IPS-15b (cell line): Measurements from ENCODE around the gene SUCLG2.

Source experiments
- H3K27me3 ChIP-seq: one replicate; pipeline ENCODE4 v1.6.1; 2013; ENCODE audit warnings: low read length; ENCODE audit not compliant: control insufficient read depth, insufficient read depth
- H3K36me3 ChIP-seq: one replicate; pipeline ENCODE4 v1.6.1; 2013; ENCODE audit warnings: low read length; ENCODE audit not compliant: control insufficient read depth, insufficient read depth
- H3K4me1 ChIP-seq: one replicate; pipeline ENCODE4 v1.6.1; 2013; ENCODE audit warnings: mild to moderate bottlenecking, low read length; ENCODE audit not compliant: control insufficient read depth, insufficient read depth
- H3K4me3 ChIP-seq: one replicate; pipeline ENCODE4 v1.5.1; 2013; ENCODE audit warnings: low read depth, low read length
- H3K9ac ChIP-seq: one replicate; pipeline ENCODE4 v1.6.1; 2013; ENCODE audit warnings: low read depth, mild to moderate bottlenecking, low read length
- H3K9me3 ChIP-seq: one replicate; pipeline ENCODE4 v1.6.1; 2013; ENCODE audit warnings: mild to moderate bottlenecking, low read length; ENCODE audit not compliant: control insufficient read depth, insufficient read depth

SUCLG2 gene

GRCh38 chr3:67524046-67524445 lies 130.4 kb downstream of the SUCLG2 start:
- Histone ChIP-seq H3K9ac (no peak overlapping the region), H3K9me3 (no peaks in the 10 kb centered on the region), H3K4me1 (no peaks in the 10 kb centered on the region), H3K27me3 (no peaks in the 10 kb centered on the region), H3K4me3 (no peak overlapping the region), H3K36me3 (no peaks in the 10 kb centered on the region)

DNA sequence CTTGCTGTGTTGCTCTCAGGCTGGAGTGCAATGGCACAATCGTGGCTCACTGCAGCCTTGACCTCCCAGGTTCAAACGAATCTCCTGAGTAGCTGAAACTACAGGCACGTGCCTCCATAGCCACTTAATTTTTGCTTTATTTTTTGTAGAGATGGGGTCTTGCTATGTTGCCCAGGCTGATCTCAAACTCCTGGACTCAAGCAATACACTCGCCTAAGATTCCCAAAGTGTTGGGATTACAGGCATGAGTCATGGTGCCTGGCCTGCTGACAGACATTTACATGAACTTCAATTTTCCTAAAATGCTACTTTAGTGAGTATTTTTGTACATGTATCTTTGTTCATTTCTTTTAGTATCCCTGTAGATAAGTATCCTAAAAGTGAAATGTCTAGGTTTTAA lies 132.3 kb downstream of the SUCLG2 start:
- no peaks in the 10 kb centered on the region for H3K36me3 ChIP-seq
- no peaks in the 10 kb centered on the region for H3K4me1 ChIP-seq
- H3K27me3 ChIP-seq = no peaks in the 10 kb centered on the region
- no peak overlapping the region for H3K9ac ChIP-seq
- no peak overlapping the region for H3K4me3 ChIP-seq
- no peaks in the 10 kb centered on the region for H3K9me3 ChIP-seq

DNA sequence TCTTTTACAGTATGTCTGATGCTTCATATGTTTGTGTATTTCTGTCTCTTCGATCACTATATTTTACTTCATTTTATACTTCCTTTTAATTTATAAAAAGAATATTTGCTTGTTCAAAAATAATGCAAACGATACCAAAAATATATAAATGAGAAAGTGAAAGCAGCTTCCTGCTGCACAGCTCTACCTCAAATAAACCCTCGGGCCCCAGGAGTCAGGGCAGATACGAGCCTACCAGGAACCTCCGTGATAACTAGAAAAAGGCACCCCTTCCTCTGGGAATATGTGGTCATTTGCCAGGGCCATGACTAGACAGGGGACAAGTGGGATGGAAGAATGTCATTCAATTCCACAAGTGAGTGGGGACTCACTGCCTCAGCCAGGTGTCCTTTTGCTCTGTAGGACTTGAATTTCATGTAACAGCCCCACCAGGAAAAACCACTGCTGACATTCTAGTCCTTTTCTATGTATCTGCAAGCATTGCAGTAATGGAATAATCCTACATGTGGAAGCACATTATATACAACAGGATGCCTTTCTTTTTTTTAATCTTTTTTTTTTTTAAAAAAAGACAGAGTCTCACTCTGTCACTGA lies 133.3 kb downstream of the SUCLG2 start:
- H3K4me1 ChIP-seq = no peaks in the 10 kb centered on the region
- H3K9ac ChIP-seq = no peak overlapping the region
- H3K27me3 ChIP-seq = no peaks in the 10 kb centered on the region
- no peak overlapping the region for H3K4me3 ChIP-seq
- H3K9me3 ChIP-seq = no peaks in the 10 kb centered on the region
- no peaks in the 10 kb centered on the region for H3K36me3 ChIP-seq

GRCh38 chr3:67518236-67518635 lies 136.2 kb downstream of the SUCLG2 start:
- H3K9ac ChIP-seq = no peak overlapping the region
- H3K4me1 ChIP-seq = no peaks in the 10 kb centered on the region
- no peaks in the 10 kb centered on the region for H3K27me3 ChIP-seq
- H3K36me3 ChIP-seq = no peaks in the 10 kb centered on the region
- no peaks in the 10 kb centered on the region for H3K9me3 ChIP-seq
- H3K4me3 ChIP-seq = no peak overlapping the region

DNA sequence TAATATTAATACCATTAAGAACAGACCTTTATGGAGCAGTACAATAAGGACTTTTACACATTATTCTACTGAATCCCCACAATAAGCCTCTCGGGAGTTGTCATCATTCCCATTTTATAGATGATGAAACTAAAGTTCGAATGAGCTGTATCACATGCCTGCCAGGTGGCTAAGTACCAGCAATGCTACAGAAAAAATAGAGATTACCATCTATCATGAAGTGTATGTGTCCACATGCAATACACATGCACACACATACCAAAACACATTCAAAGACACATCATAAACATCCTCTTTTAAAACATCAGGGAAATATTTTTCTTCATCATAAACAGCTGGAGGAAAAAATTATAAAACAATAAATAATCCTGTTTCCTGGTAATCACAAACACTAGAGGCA lies 136.6 kb downstream of the SUCLG2 start:
- no peaks in the 10 kb centered on the region for H3K9me3 ChIP-seq
- no peaks in the 10 kb centered on the region for H3K27me3 ChIP-seq
- H3K36me3 ChIP-seq = no peaks in the 10 kb centered on the region

GRCh38 chr3:67516496-67516895 lies 137.9 kb downstream of the SUCLG2 start:
- H3K36me3 ChIP-seq = no peaks in the 10 kb centered on the region
- H3K9me3 ChIP-seq = no peaks in the 10 kb centered on the region
- no peaks in the 10 kb centered on the region for H3K4me1 ChIP-seq
- no peak overlapping the region for H3K9ac ChIP-seq
- H3K4me3 ChIP-seq = no peak overlapping the region
- H3K27me3 ChIP-seq = no peaks in the 10 kb centered on the region

More for the DNA sequence above, 136.6 kb downstream of the SUCLG2 start:
- H3K4me3 ChIP-seq = no peak overlapping the region
- no peak overlapping the region for H3K9ac ChIP-seq
- no peaks in the 10 kb centered on the region for H3K4me1 ChIP-seq

DNA sequence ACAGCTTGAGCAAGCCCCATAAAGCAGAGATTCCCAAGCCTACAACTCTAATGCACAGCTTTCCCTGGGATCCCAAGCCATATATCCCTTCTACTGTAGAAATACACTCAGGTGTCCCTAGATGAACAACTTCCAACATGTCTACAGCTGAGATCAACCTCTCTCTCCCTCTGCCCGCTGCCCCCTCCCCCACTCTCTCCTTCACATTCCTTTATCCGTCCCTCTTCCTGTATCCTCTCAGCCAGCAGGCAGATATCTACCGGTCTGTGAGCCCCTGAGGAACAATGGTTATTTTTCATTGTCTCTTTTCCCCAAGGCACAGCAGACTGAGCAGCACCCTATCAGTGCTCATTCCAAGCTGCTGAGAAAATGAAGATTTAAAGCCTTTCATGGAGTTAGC lies 138.6 kb downstream of the SUCLG2 start:
- H3K9ac ChIP-seq = no peak overlapping the region
- H3K36me3 ChIP-seq = no peaks in the 10 kb centered on the region
- H3K4me1 ChIP-seq = no peaks in the 10 kb centered on the region
- H3K9me3 ChIP-seq = no peaks in the 10 kb centered on the region
- no peak overlapping the region for H3K4me3 ChIP-seq
- no peaks in the 10 kb centered on the region for H3K27me3 ChIP-seq

DNA sequence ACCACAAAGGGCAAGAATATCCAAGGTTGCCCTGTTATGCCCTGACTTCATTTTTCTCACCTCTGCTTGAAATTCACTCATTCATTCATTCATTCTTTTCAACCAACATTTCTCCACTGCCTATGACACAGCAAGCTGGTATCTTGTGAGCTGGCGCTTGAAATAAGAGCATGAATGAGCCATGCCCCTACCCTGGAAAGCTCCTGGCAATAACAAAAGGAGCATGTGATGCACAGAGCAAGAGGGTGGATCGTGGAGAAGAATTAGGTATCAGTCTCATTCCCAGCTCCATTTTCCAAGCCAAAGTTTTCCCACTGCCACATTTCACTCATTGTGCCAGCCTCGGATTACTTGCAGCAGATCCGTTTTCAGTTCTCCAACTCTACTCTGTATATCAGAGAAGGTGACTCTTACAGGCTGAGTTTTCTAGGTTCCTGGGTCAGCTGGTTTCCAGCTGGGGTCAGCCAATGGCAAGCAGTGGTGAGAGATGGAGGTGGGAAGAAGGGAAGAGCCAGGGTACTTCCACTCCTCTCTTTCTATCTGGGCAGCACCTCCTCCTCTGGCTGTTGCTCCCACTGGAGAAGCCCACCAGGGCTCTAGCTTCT lies 144.8 kb downstream of the SUCLG2 start:
- H3K27me3 ChIP-seq = no peaks in the 10 kb centered on the region
- H3K9me3 ChIP-seq = no peaks in the 10 kb centered on the region
- H3K9ac ChIP-seq = no peak overlapping the region
- H3K4me3 ChIP-seq = no peak overlapping the region
- no peaks in the 10 kb centered on the region for H3K36me3 ChIP-seq
- no peaks in the 10 kb centered on the region for H3K4me1 ChIP-seq

GRCh38 chr3:67507584-67507983 lies 146.8 kb downstream of the SUCLG2 start:
- Histone ChIP-seq H3K36me3 (no peaks in the 10 kb centered on the region), H3K9ac (no peak overlapping the region), H3K9me3 (no peaks in the 10 kb centered on the region), H3K4me3 (no peak overlapping the region), H3K4me1 (no peaks in the 10 kb centered on the region), H3K27me3 (no peaks in the 10 kb centered on the region)

- Histone ChIP-seq H3K9ac (no peak overlapping the region), H3K4me3 (no peak overlapping the region), H3K36me3 (no peaks in the 10 kb centered on the region), H3K27me3 (no peaks in the 10 kb centered on the region), H3K4me1 (no peaks in the 10 kb centered on the region), H3K9me3 (no peaks in the 10 kb centered on the region)
Measured at GRCh38 chr3:67500709-67501108, 153.7 kb downstream of the SUCLG2 start.

GRCh38 chr3:67497746-67498145 lies 156.7 kb downstream of the SUCLG2 start:
- no peak overlapping the region for H3K4me3 ChIP-seq
- no peak overlapping the region for H3K9ac ChIP-seq
- no peaks in the 10 kb centered on the region for H3K4me1 ChIP-seq
- no peaks in the 10 kb centered on the region for H3K9me3 ChIP-seq
- no peaks in the 10 kb centered on the region for H3K27me3 ChIP-seq
- H3K36me3 ChIP-seq = no peaks in the 10 kb centered on the region

DNA sequence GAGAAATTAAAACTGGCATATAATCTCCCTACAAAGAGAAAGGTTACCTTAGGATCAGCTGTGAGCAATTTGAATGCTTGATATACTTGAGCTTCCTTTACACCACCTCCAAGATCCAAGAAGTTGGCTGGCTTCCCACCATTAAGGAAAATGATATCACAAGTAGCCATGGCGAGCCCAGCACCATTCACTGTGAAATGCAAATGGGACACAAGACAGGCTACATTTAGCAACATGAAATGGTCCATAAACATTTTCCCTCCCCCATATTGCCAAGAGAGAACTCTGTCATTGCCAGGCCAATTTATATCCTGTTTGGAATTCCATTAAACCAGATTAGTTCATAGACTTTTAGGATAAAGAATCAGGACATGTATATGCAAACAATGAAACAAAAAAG lies 158.7 kb downstream of the SUCLG2 start:
- Histone ChIP-seq H3K9ac (no peak overlapping the region), H3K4me1 (no peaks in the 10 kb centered on the region), H3K9me3 (no peaks in the 10 kb centered on the region), H3K4me3 (no peak overlapping the region), H3K27me3 (no peaks in the 10 kb centered on the region), H3K36me3 (no peaks in the 10 kb centered on the region)
